HG03442 (cell line): ENCODE data around the gene PPFIA2.

Source experiments
- ATAC-seq: cut with Tn5 transposase; IDR thresholded peaks from one replicate; pipeline ENCODE4 v1.9.1; 2021; ENCODE audit warnings: mild to moderate bottlenecking, moderate library complexity; ENCODE audit not compliant: unreplicated experiment

PPFIA2 gene

DNA sequence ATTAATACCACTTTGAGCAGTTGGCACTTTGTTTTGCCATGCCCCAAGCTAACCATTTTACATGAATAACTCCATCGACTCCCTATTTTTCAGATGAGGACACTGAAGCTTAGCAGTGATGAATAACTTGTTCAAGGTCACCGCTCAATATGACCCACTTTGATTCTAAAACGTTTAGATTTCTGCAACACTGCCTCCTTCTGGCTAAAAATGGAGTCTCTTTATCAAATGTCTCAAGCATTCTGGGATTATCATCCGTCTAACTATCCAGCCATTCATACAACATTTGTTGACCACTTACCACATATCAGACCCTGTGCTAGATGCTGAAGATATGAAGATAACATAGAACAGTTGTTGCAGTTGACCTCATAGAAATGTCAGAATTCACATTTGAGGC lies 298.0 kb downstream of the PPFIA2 start:
- no peak for ATAC-seq

DNA sequence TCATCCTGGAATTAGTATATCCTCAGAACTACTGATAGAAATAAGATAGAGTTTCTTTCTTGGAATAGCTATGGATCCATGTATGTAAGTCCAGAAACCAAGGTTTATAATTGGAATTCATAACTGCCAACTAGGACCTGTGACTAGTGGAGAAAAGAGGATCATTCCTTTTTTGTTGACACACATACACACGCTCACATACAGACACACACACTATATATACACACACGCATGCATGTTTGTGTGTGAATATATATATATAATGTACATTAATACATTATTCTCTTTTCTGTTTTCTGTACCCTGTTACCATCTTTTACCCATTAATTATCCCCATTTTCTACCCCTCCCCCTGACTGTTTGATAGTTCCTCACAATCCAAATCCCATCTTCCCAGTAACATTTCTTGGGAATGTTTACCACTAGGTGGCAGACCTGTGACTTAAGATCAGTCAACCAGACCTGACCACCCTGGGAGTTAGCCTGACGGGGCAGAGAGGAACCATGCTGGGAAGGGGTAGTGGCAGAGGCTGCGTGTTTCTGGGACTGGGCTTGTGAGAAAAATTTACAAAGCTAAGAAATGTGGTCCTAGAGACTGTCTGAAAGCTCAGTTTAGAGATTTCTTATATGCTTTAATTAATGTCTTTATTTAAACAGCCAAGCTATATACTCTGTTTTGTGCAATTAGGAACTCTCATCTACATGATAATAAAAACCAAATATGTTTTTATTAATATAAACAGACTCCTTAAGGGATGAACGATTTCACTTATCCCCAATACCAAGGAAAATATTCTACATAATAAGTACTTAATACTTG lies 308.0 kb downstream of the PPFIA2 start:
- ATAC-seq, result no peak

DNA sequence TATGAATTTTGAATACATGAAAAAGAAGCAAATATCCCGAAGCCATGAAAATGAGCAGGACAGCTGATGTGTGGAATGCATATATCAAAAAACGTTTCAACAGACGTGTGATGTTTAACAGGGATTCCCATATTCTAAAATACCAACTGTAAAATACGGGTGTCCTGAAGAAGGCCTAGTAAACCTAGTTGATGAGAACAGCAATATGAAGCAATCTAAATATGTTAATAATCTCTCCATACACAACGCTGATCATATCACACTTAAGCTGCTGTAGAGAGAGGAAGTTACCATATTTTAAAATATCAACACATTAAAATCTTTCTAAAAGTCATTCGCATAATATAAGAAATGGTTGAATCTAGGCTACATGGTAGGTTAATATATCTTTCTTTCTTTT lies 317.5 kb downstream of the PPFIA2 start:
- ATAC-seq, result no peak

DNA sequence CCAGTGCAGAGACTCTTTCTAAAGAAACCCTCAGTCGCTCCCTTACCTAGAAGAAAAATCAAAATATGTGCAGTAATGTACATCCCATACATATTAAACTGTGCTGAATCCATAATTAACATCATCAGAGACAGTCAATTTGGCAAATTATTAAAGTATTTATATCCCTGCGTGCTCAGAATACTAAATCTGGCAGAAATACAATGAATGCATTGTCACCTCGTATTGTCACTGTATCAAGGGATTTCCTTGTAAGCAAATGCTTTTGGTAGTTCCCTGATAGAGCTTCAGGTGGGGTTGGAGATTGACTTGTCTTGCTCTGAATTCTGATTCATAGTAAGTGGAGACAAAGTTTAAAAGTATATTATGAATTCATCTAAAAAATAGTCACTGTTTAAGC lies 319.1 kb downstream of the PPFIA2 start:
- no peak for ATAC-seq

DNA sequence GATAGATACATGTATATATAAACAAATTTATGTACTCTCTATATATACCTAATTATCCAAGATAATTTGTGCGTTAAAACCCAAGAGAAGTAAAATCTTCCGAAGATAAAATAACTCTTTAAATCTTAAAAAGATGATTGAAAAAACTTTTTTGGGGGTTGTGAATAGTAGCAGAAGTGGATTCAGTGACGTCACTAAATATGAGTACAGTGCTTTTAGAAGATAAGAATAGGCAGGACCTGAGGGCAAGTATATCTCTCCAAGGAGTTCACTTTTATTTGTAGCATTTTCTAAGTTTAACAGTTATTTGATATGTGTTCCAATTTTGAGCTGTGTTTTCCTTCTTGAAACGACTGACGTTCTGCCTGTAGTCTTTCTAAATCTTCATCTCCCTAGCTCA lies 319.8 kb downstream of the PPFIA2 start:
- no peak for ATAC-seq

DNA sequence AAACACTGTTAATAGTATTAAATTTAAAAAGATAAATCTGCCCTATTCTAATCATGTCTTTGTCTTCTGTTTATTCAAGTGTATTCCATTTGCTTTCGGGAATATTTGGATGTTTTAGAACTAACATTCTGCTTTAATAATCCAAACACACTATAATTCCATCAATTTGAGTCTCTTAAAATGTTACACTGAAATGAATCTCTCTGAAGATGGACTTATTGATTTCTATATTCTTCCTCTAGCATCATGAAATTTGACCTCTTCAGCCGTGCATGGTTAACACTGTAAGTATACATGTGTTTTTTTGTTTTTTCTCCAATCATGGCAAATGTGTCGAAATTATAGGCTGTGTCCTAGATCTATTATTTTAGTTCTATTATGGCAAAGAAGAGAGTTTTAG lies 342.1 kb downstream of the PPFIA2 start:
- no peak for ATAC-seq

DNA sequence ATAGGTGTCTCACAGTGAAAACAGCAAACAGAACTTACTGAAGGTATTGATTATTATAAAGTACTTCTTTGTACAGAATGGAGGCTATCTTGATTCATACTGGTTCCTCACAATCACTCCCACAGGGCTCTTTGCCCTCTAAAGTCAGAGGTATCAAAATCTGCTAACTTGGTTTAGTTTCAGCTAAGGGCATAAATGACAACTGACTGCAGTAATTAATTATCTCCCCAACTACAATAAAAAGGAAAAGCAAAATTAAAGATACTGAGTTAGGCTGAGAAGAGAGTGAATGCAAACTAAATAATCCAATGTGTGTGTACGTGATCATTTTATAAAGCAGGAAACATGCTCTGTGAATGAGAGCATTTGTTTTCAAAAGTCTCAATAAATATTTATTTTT lies 342.6 kb downstream of the PPFIA2 start:
- no peak for ATAC-seq

DNA sequence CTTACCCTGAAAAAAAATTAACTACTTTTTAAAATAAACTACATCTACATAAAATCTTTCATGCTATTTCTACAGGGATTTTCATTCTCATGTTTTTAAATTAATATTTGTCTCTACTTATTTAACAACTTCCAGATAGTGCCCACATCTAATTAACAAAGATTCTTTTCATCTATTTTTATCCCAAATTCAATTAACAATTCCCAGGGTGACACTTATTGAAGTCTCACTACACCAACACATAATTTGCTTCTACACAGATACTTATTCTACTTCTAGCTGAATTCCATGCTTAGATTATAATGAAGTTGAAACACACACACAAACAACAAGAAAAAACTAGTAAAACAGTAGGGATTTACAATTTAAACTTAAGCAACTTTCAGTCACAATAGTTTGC lies 344.7 kb downstream of the PPFIA2 start:
- ATAC-seq, result no peak

DNA sequence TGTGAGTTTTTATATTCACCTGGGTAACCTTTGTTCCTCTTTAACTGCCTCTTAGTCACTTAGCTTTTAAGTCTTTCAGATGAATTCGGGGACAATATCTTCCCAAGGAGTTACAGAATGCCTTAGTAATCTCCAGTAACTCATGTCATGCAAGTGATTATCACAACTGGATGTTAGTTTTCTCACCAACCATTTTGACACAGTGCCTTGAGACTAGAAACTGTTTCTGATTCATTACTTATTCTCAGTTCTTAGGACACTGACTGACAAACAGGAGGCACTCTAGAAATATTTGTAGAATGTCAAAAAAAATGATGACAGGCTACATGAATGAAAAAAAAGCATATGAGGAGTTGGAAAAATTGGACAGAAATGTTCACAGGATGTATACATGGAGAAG lies 346.2 kb downstream of the PPFIA2 start:
- no peak for ATAC-seq

DNA sequence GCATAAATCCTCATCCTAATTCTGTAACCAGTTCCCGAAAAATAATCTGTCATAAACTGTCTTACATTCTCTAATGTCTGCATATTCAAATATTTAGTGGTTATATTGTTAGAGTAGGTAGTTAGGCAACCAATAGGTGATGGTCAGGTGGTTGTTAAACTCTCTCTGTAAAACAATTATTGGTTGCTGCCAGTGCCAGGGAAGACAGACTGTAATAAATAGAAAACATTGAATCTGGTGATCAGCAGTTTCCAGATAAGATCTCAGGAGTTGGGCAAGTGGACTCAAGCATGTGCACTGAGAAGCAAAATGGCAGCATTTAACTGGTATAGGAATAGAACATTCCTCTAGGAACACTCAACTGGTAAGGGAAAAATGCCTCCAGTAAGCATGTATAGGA lies 355.8 kb downstream of the PPFIA2 start:
- no peak for ATAC-seq

DNA sequence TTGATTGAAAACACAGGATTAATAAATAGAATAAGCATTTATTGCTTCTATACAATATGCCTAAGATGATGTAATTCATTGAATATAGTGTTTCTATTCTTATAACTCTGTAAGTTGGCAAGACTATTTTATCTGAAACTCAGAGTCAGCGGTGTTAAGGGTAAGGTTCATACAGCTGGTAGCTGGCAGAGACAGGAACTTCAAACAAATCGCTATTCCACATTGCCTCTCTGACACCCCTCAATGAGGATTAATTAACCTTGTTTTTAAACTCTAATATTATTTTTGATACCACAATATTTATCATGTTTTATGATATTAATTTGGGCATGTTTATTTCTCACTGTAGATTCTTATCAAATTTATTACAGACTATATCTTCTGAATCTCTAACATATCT lies 357.9 kb downstream of the PPFIA2 start:
- no peak for ATAC-seq

DNA sequence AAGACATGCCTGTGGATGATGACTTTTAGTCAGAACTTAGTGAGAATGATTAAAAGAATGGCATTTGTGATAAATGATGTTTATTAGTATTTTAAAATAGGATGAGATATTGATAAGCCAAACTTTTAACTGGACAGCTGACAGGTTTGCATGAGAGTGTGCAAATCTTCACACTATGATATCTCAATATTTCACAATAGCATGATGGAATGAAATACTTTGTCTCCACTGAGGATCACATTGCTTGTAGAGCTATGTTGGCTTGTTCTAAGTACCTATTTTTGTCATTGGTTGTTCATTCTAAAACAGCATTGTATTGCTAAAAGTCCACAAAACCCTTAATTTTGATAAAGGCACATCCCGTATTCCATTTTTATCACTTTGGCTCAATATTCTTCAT lies 359.1 kb downstream of the PPFIA2 start:
- ATAC-seq, result no peak

DNA sequence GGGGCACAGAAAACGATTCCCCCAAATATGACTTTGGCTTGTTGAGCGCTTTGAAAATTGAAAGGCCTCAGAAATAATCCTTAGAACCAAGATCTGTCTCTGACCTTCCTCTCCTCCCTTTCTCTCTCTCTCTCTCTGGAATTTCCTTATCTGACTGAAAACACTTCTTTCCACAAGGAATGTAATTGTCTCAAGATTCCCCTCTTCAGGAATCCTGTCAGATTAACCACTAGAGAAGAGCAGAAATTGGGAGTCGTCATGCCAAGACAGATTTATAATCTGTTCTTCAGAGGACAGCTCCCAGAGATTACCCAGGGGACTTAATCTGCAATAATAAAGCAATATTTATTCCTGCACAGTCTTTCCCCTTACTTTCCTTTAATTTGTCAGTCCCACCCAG lies 363.7 kb downstream of the PPFIA2 start:
- ATAC-seq, result no peak

DNA sequence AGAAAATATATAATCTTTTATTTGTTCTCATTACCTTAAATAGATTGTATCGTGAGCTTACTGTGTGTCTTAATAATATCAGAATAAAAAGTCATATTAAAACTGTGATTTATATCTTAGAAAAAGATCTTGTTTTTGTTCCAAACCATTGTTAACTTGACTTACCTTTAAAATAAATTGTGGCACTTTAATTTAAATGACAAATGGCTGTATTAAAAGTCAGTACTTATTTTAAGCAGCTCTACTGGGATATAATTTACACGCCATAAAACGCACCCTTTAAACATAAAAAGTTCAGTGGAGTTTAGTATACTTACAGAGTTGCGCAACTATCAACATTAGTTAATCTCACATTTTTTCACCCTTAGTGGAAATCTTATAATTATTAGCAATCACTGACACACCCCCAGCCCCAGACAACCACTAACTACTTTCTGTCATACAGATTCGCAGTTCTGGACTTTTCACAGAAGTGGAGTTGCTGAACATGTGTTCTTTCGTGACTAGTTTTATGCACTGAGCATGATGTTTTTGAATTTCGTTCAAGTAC lies 369.5 kb downstream of the PPFIA2 start:
- no peak for ATAC-seq

DNA sequence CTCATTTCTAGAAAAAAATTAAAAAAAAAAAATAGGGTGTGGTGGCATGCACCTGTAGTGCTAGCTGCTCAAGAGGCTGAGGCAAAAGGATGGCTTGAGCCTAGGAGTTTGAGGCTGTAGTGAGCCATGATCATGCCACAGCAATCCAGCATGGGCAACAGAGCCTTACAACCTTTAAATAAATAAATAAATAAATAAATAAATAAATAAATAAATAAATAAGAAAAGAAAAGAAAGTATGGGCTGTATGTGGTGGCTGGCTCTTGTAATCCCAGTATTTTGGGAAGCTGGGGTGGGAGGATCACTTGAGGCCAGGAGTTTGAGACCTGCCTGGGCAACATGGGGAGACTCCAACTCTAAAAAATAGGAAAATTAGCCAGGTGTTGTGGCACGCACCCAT lies 373.0 kb downstream of the PPFIA2 start:
- no peak for ATAC-seq

DNA sequence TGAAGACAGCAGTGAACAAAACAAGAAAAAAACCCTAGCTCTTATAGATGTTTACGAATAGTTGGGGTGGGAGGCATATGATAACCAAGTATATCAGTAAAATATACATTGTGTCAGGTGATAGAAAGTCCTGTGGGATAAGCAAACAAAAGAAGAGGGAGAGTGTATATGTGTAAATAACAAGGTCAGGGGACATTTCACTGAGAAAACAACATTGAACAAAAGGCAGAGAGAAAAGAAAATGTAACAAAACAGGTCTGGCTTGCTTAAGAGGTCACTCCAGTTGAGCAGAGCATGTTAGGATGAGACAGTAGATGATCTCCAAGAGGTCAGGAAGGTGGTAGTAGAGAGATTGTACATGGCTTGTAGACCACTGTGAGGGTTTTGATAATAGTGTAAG lies 377.2 kb downstream of the PPFIA2 start:
- no peak for ATAC-seq

DNA sequence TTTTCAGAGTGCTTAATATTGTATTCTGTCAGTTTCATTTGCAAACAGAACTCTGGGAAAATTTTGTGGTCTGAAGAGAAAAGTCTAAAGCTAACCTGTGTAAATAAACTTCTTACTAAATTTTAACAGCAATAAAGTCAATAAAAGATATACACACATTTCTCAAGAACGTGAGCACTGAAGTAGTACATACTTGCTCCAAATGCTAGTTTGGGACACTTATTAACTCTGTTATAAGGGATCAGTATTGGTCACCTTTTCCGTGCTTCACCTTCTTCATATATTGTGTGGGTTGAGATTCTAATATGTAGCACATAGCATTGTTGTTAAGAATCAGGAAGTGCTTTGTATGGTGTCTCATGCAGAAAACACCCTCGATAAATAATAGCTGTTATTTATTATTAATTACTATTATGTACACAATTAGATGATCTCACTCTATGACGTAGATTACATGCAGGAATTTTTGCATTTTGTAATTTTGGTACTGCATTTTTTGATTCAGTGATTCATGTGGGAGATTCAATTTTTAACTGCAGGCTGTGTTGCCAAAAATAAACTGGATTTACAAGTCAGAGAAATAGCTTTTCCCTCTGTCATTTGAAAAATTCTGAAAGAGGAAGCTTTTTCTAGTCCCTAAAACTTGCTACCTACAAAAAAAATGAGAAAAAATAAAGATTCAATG lies 380.4 kb downstream of the PPFIA2 start:
- no peak for ATAC-seq

DNA sequence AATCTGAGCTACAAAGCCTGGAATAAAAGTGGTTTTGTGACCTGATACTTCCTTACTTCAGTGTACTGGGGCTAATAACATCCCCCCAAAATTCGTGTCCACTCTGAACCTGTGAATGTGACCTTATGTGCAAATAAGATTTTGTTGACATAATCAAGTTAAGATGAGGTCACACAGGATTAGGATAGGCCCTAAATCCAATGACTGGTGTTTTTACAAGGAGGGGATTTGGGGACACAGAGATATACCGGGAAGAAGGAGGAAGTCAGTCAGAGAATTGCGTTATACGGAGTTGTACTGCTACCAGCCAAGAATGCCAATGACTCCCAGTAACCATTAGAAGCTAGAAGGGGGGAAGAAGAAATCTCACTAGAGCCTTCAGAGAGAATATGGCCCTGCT lies 381.4 kb downstream of the PPFIA2 start:
- no peak for ATAC-seq

DNA sequence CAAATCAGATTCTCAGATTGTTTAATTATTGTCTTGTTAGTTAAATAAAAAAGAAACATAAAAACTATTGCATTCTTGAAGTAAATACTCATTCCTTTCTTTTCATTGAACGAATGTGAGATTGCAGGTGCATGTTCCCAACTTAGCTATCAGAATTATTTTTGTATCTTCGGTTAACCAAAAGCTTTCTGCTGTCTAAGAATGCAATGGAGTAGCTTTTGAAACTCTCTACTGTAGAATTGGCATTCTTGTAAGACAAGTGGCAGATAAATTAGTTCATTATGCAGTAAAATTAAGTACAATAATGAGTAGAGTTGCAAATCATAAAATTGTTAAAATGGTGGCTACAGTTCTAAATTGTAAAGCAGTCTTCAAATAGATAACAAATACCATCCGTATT lies 383.2 kb downstream of the PPFIA2 start:
- no peak for ATAC-seq

DNA sequence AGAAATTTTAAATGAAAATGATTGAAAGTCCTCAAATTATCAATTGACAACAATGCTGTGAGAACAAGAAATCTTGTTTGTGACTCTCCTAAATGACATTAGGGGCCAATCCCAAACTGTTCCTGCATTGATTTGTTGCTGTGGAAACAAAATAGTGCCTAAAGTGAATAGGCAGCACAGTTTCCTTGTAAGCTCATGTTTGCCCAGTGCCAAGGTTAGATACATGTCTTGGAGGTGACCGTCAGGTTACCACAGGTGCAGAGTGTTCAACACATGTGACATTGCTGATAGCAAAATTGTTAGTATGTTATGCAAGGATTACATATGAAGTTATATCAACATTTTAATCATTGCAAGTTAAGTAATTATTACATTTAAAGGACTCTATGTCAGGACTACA lies 388.7 kb downstream of the PPFIA2 start:
- no peak for ATAC-seq

DNA sequence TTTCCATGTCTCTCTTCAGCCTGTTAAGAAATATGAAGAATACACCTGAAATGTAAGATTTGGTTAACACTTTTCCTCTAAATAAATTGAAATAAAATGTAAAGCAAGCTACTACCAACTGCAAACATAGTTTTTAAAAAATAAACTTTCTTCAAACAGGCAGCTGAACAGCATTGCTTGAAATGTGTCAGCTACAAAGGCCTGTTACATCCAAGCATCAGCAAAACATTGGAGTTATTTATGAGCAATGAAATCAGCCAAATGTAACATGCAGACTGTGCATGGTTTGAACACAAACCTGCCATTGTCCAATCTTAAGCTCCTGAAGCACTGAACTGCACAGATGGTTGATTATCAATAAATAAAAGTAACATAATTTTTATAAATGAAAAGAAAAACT lies 390.0 kb downstream of the PPFIA2 start:
- ATAC-seq, result no peak

DNA sequence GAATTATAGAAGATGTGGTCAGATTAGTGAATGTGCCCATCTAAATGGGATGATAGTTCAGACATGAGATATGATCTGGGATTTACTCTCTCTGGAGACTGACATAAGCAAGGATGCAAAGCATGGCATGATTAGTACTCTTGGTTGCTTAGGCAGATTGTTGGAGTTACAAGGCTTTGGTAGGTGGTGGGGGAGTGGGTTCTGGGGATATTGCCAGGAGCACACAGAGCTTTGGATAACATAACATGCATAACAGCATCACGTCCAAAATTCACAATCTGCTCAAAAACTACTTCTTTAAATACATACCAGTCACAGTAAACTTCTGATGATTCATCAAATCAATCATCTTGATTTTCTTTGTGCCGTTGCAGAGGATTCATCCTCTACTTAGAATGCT lies 393.9 kb downstream of the PPFIA2 start:
- ATAC-seq, result no peak
